HG03469 (cell line): Measurements from ENCODE around the gene FHL3.

ENCODE experiments used
- ATAC-seq: cut with Tn5 transposase; IDR thresholded peaks from one replicate; pipeline ENCODE4 v1.9.1; 2021; ENCODE audit warnings: mild to moderate bottlenecking, moderate library complexity, moderate number of reproducible peaks; ENCODE audit not compliant: unreplicated experiment

The FHL3 gene

GRCh38 chr1:38005195-38006007 lies at the start of gene FHL3:
Gene FHL3 (minus strand): TSS chr1:38005514. CDS start chr1:37999412, 6,102 bp downstream.
- no peak for ATAC-seq

DNA sequence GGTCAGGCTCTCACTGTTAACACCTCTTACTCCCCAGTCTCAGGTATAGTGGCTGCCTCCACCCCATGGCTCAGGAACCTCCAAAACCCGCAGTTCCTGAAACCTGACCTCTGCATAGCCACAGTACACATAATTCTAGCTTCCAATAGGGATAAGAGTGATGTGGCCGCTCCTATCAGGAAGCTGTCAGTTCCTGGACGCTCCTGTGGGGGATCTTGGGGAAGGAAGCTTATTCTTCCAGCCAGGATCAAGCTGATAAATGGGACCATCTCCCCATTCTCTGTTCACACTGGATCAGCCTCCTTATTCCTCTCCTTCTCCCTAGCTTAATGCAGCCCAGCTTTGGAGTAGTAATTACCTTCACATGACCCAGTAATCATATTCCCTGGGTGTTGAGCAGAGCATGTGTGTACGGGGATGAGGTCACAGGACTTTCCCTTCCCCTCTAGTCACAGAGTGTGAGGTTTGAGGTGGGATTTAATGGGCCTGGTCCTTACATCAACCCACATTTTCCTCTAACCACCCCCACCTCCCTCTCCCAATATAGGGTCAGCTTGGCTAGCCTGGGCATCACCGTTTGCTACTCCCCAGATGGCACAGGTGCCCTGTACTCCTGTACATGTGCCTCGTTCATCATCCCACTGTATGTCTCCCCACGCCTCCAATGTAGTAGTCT lies 48.2 kb upstream of the FHL3 start:
- no peak for ATAC-seq

GRCh38 chr1:38052750-38053415 lies 47.6 kb upstream of the FHL3 start:
- peak; percentile 49 for ATAC-seq

GRCh38 chr1:38051079-38051543 lies 45.8 kb upstream of the FHL3 start:
- ATAC-seq = no peak

DNA sequence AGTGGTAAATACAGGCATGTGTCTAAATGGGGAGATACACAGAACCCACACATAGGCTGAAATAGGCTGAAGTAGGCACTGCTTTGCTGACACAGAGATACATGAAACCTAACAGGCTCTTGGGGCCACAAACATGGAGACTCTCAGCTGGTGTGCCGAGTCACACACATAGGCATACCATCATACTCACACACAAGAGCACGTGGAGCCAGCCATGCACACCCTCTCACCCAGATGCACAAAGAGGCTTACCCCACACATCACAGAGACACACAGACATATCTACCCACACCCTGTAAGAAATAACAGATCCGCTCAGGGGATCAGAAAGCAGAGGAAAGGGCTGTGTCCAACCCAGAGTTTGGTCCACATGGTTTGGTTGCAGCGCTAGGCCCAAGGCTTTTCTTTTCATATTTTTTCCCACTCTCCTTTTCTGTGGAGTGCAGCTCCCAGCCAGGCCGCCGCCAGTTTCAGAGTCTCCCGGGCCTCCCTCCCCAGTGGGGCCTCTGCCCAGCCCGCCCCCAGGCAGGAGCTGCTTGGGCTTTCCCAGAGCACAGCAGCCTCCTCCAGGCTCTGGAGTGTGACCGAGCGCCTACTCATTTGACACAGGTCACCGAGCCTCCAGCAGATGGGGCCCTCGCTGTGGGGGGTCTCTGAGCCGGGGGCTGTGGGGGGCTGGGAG lies 45.2 kb upstream of the FHL3 start:
- no peak for ATAC-seq

DNA sequence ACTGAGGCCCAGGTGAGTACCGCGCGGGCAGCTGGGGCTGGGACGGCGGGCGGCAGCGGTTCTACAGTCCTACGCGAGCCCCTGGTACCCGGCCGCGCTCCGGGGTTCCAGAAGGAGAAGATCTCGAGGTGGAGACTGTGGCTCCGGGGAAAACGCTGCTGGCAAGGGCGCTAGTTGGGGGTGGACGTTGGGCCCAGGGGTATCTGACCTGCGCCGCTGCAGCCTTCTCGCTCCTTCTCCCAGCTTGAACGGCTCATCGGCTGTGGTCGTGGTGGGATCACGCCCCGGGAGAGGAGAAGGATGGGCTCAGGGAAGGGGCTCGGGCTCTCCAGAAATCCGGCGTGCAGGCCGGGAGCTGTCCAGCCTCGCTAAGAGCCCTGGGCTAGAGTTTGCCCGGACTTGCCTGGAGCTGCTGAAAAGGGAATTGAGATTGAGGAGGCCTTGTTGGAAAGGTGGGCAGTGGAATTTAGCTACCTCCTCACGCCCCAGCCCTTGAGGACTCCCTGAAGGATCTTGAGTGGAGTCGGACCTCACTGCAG lies 42.4 kb upstream of the FHL3 start:
- no peak for ATAC-seq

DNA sequence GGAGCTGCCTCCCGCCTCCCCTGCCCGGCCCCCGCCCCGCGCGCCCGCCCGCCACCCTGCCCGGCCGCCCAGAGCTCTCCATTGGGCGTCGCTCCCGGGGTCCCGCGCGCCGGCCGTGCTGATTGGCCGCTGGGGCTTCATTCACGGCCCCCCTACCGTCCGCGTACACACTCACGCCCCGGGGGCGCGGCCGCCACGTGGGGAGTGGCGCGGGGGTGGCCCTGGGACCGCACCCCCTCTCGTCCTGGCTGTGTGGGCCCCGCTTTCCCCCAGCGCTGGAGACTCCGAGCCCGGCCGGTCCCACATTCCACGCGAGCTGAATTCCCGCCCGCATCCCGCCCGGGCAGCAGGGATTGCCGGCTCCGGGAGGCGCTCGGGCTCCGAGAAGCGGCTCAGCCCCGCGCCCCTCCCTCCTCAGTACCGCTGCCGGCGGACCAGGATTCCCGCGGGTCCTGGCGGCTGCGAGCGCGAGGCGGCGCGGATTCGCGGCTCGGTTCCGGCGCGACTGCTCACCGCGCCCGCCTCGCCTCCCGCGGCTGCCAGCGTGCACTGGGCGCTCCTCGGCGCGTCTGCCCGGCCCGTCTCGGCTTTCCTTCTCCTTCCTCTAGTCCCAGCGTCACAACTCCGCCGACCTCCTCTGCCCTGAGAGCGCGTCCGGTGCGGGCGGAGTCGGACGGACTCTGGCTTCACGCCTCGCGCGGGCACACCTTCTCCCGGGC lies 41.7 kb upstream of the FHL3 start:
- ATAC-seq = no peak

DNA sequence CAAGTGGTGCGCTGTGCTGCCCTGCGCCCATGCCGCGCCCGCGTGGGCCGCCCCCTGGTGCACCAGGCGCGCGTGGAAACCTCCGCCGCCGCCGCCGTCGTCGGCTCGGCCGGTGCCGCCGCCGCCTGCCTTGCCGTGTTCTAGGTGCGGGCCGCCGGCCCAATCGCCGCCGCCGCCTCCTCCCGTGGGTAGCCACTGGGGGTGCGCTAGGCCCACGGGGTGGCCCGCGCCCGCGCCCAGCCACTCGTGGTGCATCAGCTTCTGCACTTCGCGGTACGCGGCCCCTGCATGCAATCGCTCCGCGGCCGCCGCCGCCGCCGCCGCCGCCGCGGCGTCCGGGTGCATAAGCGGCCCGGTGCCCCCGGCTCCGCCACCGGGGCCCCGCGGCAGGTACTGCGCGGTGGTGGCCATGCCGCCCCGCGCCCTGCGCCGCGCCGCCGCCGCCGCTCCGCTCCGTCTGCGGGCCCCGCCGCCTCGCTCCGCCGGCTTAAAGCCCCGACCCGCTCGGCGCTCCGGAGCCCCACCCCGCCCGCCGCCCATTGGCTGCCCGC lies 41.1 kb upstream of the FHL3 start, which contains the start of gene POU3F1:
TSS of gene POU3F1 (minus strand) at position 461 of the 551 bp plus-strand sequence. CDS start at position 411, 50 bp downstream.
- ATAC-seq = no peak

GRCh38 chr1:38045401-38046332 lies 40.4 kb upstream of the FHL3 start:
- no peak for ATAC-seq

DNA sequence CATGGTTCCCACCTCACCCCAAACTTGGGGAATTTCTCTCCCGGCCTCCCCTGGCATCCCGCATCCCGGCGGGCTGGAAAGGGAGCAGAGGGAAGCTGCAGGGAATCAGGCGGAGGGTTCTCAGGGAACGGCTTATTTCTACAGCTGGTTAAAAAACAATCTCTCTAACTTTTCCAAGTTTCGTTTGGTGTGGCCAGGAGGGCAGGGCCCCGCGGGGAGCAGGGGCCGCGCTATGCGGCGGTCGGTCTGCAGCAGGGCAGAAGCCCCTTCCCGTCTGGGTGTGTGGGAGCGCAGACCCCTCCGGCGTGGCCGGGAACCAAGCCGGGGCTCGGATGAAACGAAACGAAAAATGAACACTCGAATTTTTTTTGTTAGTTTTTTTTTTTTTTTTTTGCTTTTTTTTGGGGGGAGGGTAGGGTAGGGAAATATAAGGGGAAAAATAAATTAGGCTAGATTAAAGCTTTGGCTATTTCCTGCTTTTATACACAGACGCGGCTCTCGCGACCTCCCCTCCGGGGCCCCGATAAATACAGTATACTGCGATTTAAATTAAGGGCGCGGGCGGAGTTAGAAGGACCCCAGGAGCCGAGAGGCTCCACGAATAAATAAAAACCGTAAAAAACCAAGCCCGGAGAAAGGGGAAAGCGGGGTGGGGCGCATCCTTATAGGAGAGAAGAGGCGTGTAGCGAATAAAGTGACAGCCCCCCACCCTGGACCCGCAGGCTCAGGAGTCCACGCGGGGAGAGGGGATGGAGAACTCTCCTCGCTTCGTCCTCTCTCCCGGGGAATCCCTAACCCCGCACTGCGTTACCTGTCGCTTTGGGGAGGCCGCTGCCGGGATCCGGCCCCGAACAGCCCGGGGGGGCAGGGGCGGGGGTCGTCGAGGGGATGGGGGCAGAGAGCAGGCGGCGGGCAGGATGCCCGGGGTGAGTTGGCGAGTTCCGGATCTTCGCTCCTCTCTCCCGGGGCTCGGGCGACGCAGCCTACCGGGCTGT lies 39.2 kb upstream of the FHL3 start:
- ATAC-seq = no peak

GRCh38 chr1:38043036-38043747 lies 37.9 kb upstream of the FHL3 start:
- no peak for ATAC-seq

DNA sequence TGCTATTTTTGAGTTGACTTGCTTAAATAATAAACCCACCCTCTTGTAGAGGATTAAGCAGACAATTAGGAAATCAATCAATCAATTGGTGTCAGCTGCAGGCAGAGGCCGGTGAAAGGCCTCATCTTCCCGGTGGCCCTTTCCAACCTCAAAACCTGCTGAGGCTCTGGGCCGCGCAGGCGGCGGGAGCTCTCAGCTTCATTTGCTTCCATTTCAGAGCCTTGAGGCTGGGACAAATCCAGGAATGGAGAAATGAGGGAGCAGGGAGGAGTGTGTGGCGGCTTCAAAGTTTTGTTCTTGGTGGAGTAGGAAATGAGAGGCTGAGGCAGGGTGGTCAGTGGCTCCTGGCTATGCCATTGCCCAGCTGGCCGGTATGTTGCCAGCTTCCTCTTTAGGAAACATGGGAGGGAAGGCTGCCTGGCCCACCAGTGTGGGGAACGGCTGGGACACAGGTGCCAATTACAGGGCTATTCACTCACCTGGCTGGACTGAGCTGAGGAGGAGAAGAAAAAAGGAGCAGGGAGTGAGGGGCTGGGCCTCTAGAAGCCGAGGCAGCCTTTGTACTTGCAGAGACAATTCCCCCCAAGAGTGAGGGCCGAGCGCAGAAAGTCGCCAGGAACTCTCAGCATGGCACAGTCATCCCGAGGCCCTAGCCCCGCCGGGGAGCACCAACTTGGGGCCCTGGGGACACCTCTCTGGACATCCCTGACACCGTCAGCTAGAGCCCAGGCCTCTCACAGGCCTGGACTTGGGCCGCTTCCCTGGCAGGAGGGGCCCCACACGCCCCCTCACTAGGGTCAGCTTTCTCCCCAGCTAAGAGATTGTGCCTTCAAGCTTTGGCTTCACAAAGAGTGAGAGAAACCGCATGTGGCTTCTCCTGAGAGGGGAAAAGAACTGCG lies 36.9 kb upstream of the FHL3 start:
- no peak for ATAC-seq

- no peak for ATAC-seq
Measured at GRCh38 chr1:38039331-38040088, 34.2 kb upstream of the FHL3 start.

GRCh38 chr1:38038861-38039260 lies 33.5 kb upstream of the FHL3 start:
- ATAC-seq = no peak
